Neural cell (in vitro differentiated cells): ENCODE results near the gene SOBP. TPM values are rescaled to one million over a fixed set of nuclear protein-coding genes. Genes with fewer than 3 reads are reported as not detected.

ENCODE experiments used
- H2AFZ ChIP-seq: fragments of 200-600, 300-800 bp; sonication (generic), shearing (Covaris generic); 2 replicates; pipeline ENCODE4 v1.6.0; 2014; ENCODE audit warnings: low read depth, mild to moderate bottlenecking, antibody characterized with exemption, low read length, moderate library complexity
- H3F3A ChIP-seq: fragments of 200-600 bp; shearing (Covaris generic); 2 replicates; pipeline ENCODE4 v1.6.1; 2016; ENCODE audit warnings: mild to moderate bottlenecking, moderate library complexity, mixed read lengths, antibody characterized with exemption, low read length; ENCODE audit not compliant: insufficient read depth, poor library complexity, severe bottlenecking
- H3K27ac ChIP-seq: fragments of 200-600, 300-800 bp; sonication (generic), shearing (Covaris generic); 2 replicates; pipeline ENCODE4 v1.5.1; 2014; ENCODE audit warnings: mild to moderate bottlenecking, low read length, moderate library complexity
- H3K27me3 ChIP-seq: fragments of 300-800, 200-600 bp; sonication (generic), shearing (Covaris generic); 2 replicates; pipeline ENCODE4 v1.6.0; 2014; ENCODE audit warnings: mild to moderate bottlenecking, low read depth, low read length, moderate library complexity; ENCODE audit not compliant: insufficient read depth
- H3K36me3 ChIP-seq: fragments of 300-800, 200-600 bp; sonication (generic), shearing (Covaris generic); 2 replicates; pipeline ENCODE4 v1.5.1; 2014; ENCODE audit warnings: mild to moderate bottlenecking, antibody characterized with exemption, low read length, moderate library complexity; ENCODE audit not compliant: insufficient read depth
- H3K4me2 ChIP-seq: fragments of 300-800, 200-600 bp; sonication (generic), shearing (Covaris generic); 2 replicates; pipeline ENCODE4 v1.6.0; 2014; ENCODE audit warnings: mild to moderate bottlenecking, low read length
- H3K4me3 ChIP-seq: fragments of 300-800, 200-600 bp; sonication (generic), shearing (Covaris generic); 2 replicates; pipeline ENCODE4 v1.5.1; 2014; ENCODE audit warnings: mild to moderate bottlenecking, low read length, moderate library complexity
- H3K79me2 ChIP-seq: fragments of 200-600 bp; shearing (Covaris generic); replicated peaks from 2 replicates; pipeline ENCODE4 v1.6.0; 2014; ENCODE audit warnings: mild to moderate bottlenecking, low read length, moderate library complexity; ENCODE audit not compliant: insufficient read depth
- H3K9ac ChIP-seq: fragments of 300-800, 200-600 bp; sonication (generic), shearing (Covaris generic); 2 replicates; pipeline ENCODE4 v1.6.1; 2016; ENCODE audit warnings: mild to moderate bottlenecking, low read length, mixed read lengths
- H3K9me2 ChIP-seq: fragments of 200-600 bp; shearing (Covaris generic); 2 replicates; pipeline ENCODE4 v1.6.1; 2016; ENCODE audit warnings: mild to moderate bottlenecking, low read length, mixed read lengths; ENCODE audit not compliant: insufficient read depth
- H3K9me3 ChIP-seq: fragments of 200-600, 300-800 bp; sonication (generic), shearing (Covaris generic); 2 replicates; pipeline ENCODE4 v1.6.1; 2016; ENCODE audit warnings: mild to moderate bottlenecking, mixed run types, low read length, moderate library complexity, mixed read lengths
- H4K20me1 ChIP-seq: fragments of 200-600 bp; shearing (Covaris generic); 2 replicates; pipeline ENCODE4 v1.6.1; 2016; ENCODE audit warnings: mild to moderate bottlenecking, mixed run types; ENCODE audit not compliant: insufficient read depth
- EP300 ChIP-seq: fragments of 450-650 bp; conservative IDR thresholded peaks from 2 replicates; pipeline ENCODE4 v1.6.1; 2014; ENCODE audit warnings: antibody characterized with exemption, mild to moderate bottlenecking, moderate library complexity; ENCODE audit not compliant: poor library complexity, severe bottlenecking
- EZH2 ChIP-seq: fragments of 200-600, 300-800 bp; shearing (Covaris generic), sonication (generic); IDR thresholded peaks from 2 replicates; pipeline ENCODE4 v1.6.1; 2014; ENCODE audit warnings: antibody characterized with exemption, low read length, borderline replicate concordance, mild to moderate bottlenecking; ENCODE audit not compliant: insufficient read depth, poor library complexity, severe bottlenecking
- MXI1 ChIP-seq: fragments of 450-650 bp; conservative IDR thresholded peaks from 2 replicates; pipeline ENCODE4 v1.6.1; 2014; ENCODE audit warnings: antibody characterized with exemption, mild to moderate bottlenecking; ENCODE audit not compliant: poor library complexity, severe bottlenecking
- POLR2AphosphoS5 ChIP-seq: IDR thresholded peaks from 2 replicates; pipeline ENCODE4 v1.6.1; 2012
- RAD21 ChIP-seq: fragments of 450-650 bp; conservative IDR thresholded peaks from 2 replicates; pipeline ENCODE4 v1.6.1; 2014; ENCODE audit warnings: antibody characterized with exemption, mild to moderate bottlenecking, moderate library complexity
- REST ChIP-seq: IDR thresholded peaks from 2 replicates; pipeline ENCODE4 v1.6.1; 2012; ENCODE audit warnings: borderline replicate concordance
- SMC3 ChIP-seq: fragments of 450-650 bp; conservative IDR thresholded peaks from 2 replicates; pipeline ENCODE4 v1.6.1; 2014; ENCODE audit warnings: antibody characterized with exemption, mild to moderate bottlenecking, moderate library complexity; ENCODE audit not compliant: poor library complexity
- TAF1 ChIP-seq: IDR thresholded peaks from 2 replicates; pipeline ENCODE4 v1.6.1; 2012; ENCODE audit warnings: low read depth
- polyA plus RNA-seq: library from polyadenylated mRNA; depleted of rRNA; stranded (reverse); fragments of >200 nt; gene quantifications from 2 replicates; pipeline ENCODE4 v1.2.3, GENCODE V29; 2014
- TF ChIP-seq, protein P1 (sequence below): fragments of 450-650 bp; IDR thresholded peaks from 2 replicates; pipeline ENCODE4 v1.5.1; 2014; ENCODE audit warnings: antibody characterized with exemption, mild to moderate bottlenecking, moderate library complexity; ENCODE audit not compliant: poor library complexity, severe bottlenecking

SOBP gene
- polyA plus RNA-seq, 1 donor from 2014 or later = 16.4 TPM

- no peaks in the 10 kb centered on the region for H3K79me2 ChIP-seq
- H3K27ac ChIP-seq = no peak overlapping the region
- no peak overlapping the region for H3K4me2 ChIP-seq
- H3K9me2 ChIP-seq = no peaks in the 10 kb centered on the region
- H3F3A ChIP-seq = no peaks in the 10 kb centered on the region
- TF ChIP-seq SMC3 (no peak), EZH2 (no peak), POLR2AphosphoS5 (no peak)
- TF ChIP-seq, protein P1, sequence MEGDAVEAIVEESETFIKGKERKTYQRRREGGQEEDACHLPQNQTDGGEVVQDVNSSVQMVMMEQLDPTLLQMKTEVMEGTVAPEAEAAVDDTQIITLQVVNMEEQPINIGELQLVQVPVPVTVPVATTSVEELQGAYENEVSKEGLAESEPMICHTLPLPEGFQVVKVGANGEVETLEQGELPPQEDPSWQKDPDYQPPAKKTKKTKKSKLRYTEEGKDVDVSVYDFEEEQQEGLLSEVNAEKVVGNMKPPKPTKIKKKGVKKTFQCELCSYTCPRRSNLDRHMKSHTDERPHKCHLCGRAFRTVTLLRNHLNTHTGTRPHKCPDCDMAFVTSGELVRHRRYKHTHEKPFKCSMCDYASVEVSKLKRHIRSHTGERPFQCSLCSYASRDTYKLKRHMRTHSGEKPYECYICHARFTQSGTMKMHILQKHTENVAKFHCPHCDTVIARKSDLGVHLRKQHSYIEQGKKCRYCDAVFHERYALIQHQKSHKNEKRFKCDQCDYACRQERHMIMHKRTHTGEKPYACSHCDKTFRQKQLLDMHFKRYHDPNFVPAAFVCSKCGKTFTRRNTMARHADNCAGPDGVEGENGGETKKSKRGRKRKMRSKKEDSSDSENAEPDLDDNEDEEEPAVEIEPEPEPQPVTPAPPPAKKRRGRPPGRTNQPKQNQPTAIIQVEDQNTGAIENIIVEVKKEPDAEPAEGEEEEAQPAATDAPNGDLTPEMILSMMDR = no peak
- no peak overlapping the region for H2AFZ ChIP-seq
- no peaks in the 10 kb centered on the region for H3K27me3 ChIP-seq
- peaks cover 4% of the 10 kb centered on the region for H3K9me3 ChIP-seq
- no peak overlapping the region for H3K4me3 ChIP-seq
- no peaks in the 10 kb centered on the region for H3K36me3 ChIP-seq
- H4K20me1 ChIP-seq = no peaks in the 10 kb centered on the region
- no peak overlapping the region for H3K9ac ChIP-seq
Measured at GRCh38 chr6:107443608-107444267, 46.2 kb upstream of the SOBP start.

GRCh38 chr6:107444277-107444676 lies 45.6 kb upstream of the SOBP start:
- TF ChIP-seq MXI1 = no peak
- no peak for TF ChIP-seq POLR2AphosphoS5
- TF ChIP-seq SMC3 = no peak
- TF ChIP-seq, protein P1 = no peak
- TF ChIP-seq EZH2 = no peak
- TF ChIP-seq REST = no peak
- TF ChIP-seq RAD21 = no peak
- TF ChIP-seq EP300 = no peak
- TF ChIP-seq TAF1 = no peak
- Histone ChIP-seq H4K20me1 (no peaks in the 10 kb centered on the region), H3K27me3 (no peaks in the 10 kb centered on the region), H3K9me3 (peaks cover 4% of the 10 kb centered on the region), H3K79me2 (no peaks in the 10 kb centered on the region), H3K27ac (no peak overlapping the region), H3K4me3 (no peak overlapping the region), H3K4me2 (no peak overlapping the region), H3K9me2 (no peaks in the 10 kb centered on the region), H3K9ac (no peak overlapping the region), H2AFZ (no peak overlapping the region), H3F3A (no peaks in the 10 kb centered on the region), H3K36me3 (no peaks in the 10 kb centered on the region)
